Natural killer cell (primary cell): ENCODE data around the gene PDXP. TPM values are rescaled to one million over a fixed set of nuclear protein-coding genes. Genes with fewer than 3 reads are reported as not detected.
"Not testable (repeated sequence)": the region's sequence is repeated elsewhere in the genome, so short reads cannot be mapped to it uniquely, and the experiment has no call there.

Experiments used
- ATAC-seq, 3 donors: fragments of 150-1000 bp in 2 of 3; fragments of 200-7000 bp in 1 of 3; cut with Tn5 transposase; 1 replicate in 1 of 3; 2 replicates in 2 of 3; pipeline ENCODE4 v1.10.0; 2021; ENCODE audit warnings: mild to moderate bottlenecking in 2 of 3, moderate library complexity in 2 of 3
- DNase-seq, 2 donors: peaks; one replicate each; pipeline versions ENCODE4 v3.0.0 to v3.0.0-alpha.2; 2013 to 2021; ENCODE audit warnings: mixed read lengths in 1 of 2
- H3K27ac ChIP-seq: one replicate; pipeline ENCODE4 v1.5.1; 2013; ENCODE audit warnings: mild to moderate bottlenecking, low read length
- H3K27me3 ChIP-seq: one replicate; pipeline ENCODE4 v1.6.1; 2013; ENCODE audit warnings: low read length; ENCODE audit not compliant: control insufficient read depth, insufficient read depth
- H3K36me3 ChIP-seq: one replicate; pipeline ENCODE4 v1.6.1; 2013; ENCODE audit warnings: low read length; ENCODE audit not compliant: control insufficient read depth, insufficient read depth
- H3K4me1 ChIP-seq: one replicate; pipeline ENCODE4 v1.6.1; 2013; ENCODE audit warnings: low read length; ENCODE audit not compliant: control insufficient read depth, insufficient read depth
- H3K4me3 ChIP-seq: one replicate; pipeline ENCODE4 v1.5.1; 2013; ENCODE audit warnings: low read length
- H3K9me3 ChIP-seq: one replicate; pipeline ENCODE4 v1.6.1; 2013; ENCODE audit warnings: low read length; ENCODE audit not compliant: control insufficient read depth, insufficient read depth
- H3K27ac Mint-ChIP-seq, 2 donors: one replicate each; pipeline ENCODE4 v1.8.0; 2022; ENCODE audit warnings: mild to moderate bottlenecking in 2 of 2, mixed read lengths in 2 of 2, moderate library complexity in 1 of 2
- H3K27me3 Mint-ChIP-seq, 2 donors: one replicate each; pipeline ENCODE4 v1.8.0; 2022; ENCODE audit warnings: low read depth in 2 of 2, mixed read lengths in 2 of 2
- H3K36me3 Mint-ChIP-seq: one replicate; pipeline ENCODE4 v1.8.0; 2022; ENCODE audit warnings: mixed read lengths
- H3K4me1 Mint-ChIP-seq, 2 donors: one replicate each; pipeline ENCODE4 v1.8.0; 2022; ENCODE audit warnings: mixed read lengths in 2 of 2
- H3K4me3 Mint-ChIP-seq: one replicate; pipeline ENCODE4 v1.8.0; 2022; ENCODE audit warnings: mild to moderate bottlenecking, moderate library complexity, mixed read lengths
- H3K9me3 Mint-ChIP-seq, 2 donors: one replicate each; pipeline ENCODE4 v1.8.0; 2022; ENCODE audit warnings: mixed read lengths in 2 of 2
- WGBS: methylation state at CpG from one replicate; pipeline ENCODE4 v1.1.7; 2013; ENCODE audit warnings: missing lambda C conversion rate; ENCODE audit not compliant: insufficient coverage; 5-methylcytosine and 5-hydroxymethylcytosine counted together
- intact Hi-C: fragments of 100-400 bp; cut with micrococcal nuclease; formaldehyde crosslinking; loops from one replicate; pipeline ENCODE4 v1.14.2; 2022
- total RNA-seq, 4 donors: library from RNA; stranded (reverse); fragments of 120-200 nt in 1 of 4; gene quantifications; one replicate each; pipeline versions ENCODE4 v1.2.3 to v1.2.4, GENCODE V29; 2013 to 2022
- TF ChIP-seq, protein P1 (sequence below): fragments of 200-600 bp; IDR thresholded peaks from one replicate; pipeline ENCODE4 v1.8.0; 2022; ENCODE audit warnings: antibody characterized with exemption

The PDXP gene, protein sequence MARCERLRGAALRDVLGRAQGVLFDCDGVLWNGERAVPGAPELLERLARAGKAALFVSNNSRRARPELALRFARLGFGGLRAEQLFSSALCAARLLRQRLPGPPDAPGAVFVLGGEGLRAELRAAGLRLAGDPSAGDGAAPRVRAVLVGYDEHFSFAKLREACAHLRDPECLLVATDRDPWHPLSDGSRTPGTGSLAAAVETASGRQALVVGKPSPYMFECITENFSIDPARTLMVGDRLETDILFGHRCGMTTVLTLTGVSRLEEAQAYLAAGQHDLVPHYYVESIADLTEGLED
- 10 to 100 TPM in 2 of 3 donors, 1 to 10 TPM in 1; 8.3 to 14.2 (median 13.4) TPM for total RNA-seq
- total RNA-seq (2013): 10.4 TPM

GRCh38 chr22:37658133-37659065 is at the start of gene PDXP:
TSS of gene PDXP (plus strand) at chr22:37658723. CDS start at chr22:37658783, 60 bp downstream.
- Histone ChIP-seq H3K27me3 (no peaks in the 10 kb centered on the region), H3K27ac (peak within 1 kb of the TSS; percentile 64), H3K9me3 (no peaks in the 10 kb centered on the region), H3K4me1 (peaks cover 42% of the 10 kb centered on the region), H3K36me3 (peaks cover 14% of the 10 kb centered on the region), H3K4me3 (peak within 1 kb of the TSS; percentile 48)
- Mint-ChIP-seq H3K27me3 (no peaks in the 10 kb centered on the region), H3K27ac (peak within 1 kb of the TSS; percentile 92 to 95), H3K9me3 (no peaks in the 10 kb centered on the region), H3K4me1 (peaks cover 37 to 47% of the 10 kb centered on the region in 2 donors), H3K36me3 (no peaks in the 10 kb centered on the region), H3K4me3 (peak within 1 kb of the TSS; percentile 86)
- TF ChIP-seq, protein P1, sequence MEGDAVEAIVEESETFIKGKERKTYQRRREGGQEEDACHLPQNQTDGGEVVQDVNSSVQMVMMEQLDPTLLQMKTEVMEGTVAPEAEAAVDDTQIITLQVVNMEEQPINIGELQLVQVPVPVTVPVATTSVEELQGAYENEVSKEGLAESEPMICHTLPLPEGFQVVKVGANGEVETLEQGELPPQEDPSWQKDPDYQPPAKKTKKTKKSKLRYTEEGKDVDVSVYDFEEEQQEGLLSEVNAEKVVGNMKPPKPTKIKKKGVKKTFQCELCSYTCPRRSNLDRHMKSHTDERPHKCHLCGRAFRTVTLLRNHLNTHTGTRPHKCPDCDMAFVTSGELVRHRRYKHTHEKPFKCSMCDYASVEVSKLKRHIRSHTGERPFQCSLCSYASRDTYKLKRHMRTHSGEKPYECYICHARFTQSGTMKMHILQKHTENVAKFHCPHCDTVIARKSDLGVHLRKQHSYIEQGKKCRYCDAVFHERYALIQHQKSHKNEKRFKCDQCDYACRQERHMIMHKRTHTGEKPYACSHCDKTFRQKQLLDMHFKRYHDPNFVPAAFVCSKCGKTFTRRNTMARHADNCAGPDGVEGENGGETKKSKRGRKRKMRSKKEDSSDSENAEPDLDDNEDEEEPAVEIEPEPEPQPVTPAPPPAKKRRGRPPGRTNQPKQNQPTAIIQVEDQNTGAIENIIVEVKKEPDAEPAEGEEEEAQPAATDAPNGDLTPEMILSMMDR: no peak
- ATAC-seq (peak; percentile 87 to 97 (median 89)), DNase-seq (peak; percentile 97 to 99)
- whole genome bisulfite sequencing: under 1% methylated on average over 101 of the region's 101 CpGs
- intact Hi-C loops: loop anchor here (1.0 kb wide), 2 partner anchors 19 to 38 kb away; no protein-coding TSS in a partner anchor

GRCh38 chr22:37609240-37610152 is 49.0 kb upstream of the PDXP start:
- H3K4me1 ChIP-seq: peaks cover 55% of the 10 kb centered on the region
- no peak for ATAC-seq

GRCh38 chr22:37610153-37610475 is 48.4 kb upstream of the PDXP start:
- H3K9me3 ChIP-seq, H3K27me3 ChIP-seq, H3K4me3 ChIP-seq, ATAC-seq, DNase-seq, intact Hi-C loops, H3K27me3 Mint-ChIP-seq, H3K9me3 Mint-ChIP-seq, H3K36me3 Mint-ChIP-seq, H3K36me3 ChIP-seq: not testable (repeated sequence)
- Mint-ChIP-seq H3K4me1 (peaks cover 32 to 57% of the 10 kb centered on the region in 2 donors), H3K27ac (peak overlapping the region; percentile 94 to 99), H3K4me3 (peak overlapping the region; percentile 98)
- 94% methylated on average over 2 of the region's 3 CpGs for WGBS
- Histone ChIP-seq H3K4me1 (peaks cover 49% of the 10 kb centered on the region), H3K27ac (peak overlapping the region; percentile 79)

More at GRCh38 chr22:37609240-37610152, 49.0 kb upstream of the PDXP start:
- Mint-ChIP-seq H3K36me3 (no peaks in the 10 kb centered on the region), H3K4me1 (peaks cover 37 to 62% of the 10 kb centered on the region in 2 donors), H3K27me3 (no peaks in the 10 kb centered on the region), H3K27ac (peak overlapping the region; percentile 94 to 99), H3K4me3 (peak overlapping the region; percentile 98), H3K9me3 (no peaks in the 10 kb centered on the region)
- 7% methylated on average over 26 of the region's 26 CpGs for WGBS
- H3K36me3 ChIP-seq: peaks cover 3% of the 10 kb centered on the region
- H3K27me3 ChIP-seq: no peaks in the 10 kb centered on the region
- TF ChIP-seq, protein P1: no peak
- peak in 1 of 2 donors; percentile 47 for DNase-seq
- intact Hi-C loops: loop anchor here (5.0 kb wide), 3 partner anchors 68 to 253 kb away; partner anchors contain the start of genes LGALS1 and TRIOBP
- peak overlapping the region; percentile 84 for H3K4me3 ChIP-seq
- no peaks in the 10 kb centered on the region for H3K9me3 ChIP-seq
- H3K27ac ChIP-seq: peak overlapping the region; percentile 79
